Right lobe of liver (tissue), 6 donors: ENCODE measurements around the gene ADAMTS14. TPM values are rescaled to one million over a fixed set of nuclear protein-coding genes. Genes with fewer than 3 reads are reported as not detected.
A peak's percentile ranks its signal among the peaks of the same experiment; 100 is the strongest.
"Not testable (repeated sequence)": the region's sequence is repeated elsewhere in the genome, so short reads cannot be mapped to it uniquely, and the experiment has no call there.

Source experiments
- ATAC-seq, 4 donors: fragments of 200-7000 bp; cut with Tn5 transposase; one replicate each; pipeline ENCODE4 v1.9.1; 2020; ENCODE audit warnings: mild to moderate bottlenecking in 4 of 4, moderate library complexity in 4 of 4
- DNase-seq, 3 donors: peaks; one replicate each; pipeline ENCODE4 v3.0.0-alpha.2; 2020
- H3K27ac ChIP-seq, 3 donors: fragments of 200-600 bp; one replicate each; pipeline ENCODE4 v1.8.0; 2022
- H3K27me3 ChIP-seq, 2 donors: fragments of 200-600 bp; one replicate each; pipeline ENCODE4 v1.8.0; 2022
- H3K36me3 ChIP-seq, 4 donors: fragments of 200-600 bp; sonication (generic) in 1 of 4; one replicate each; pipeline versions ENCODE4 v1.5.1 to v1.8.0; 2017 to 2022; ENCODE audit warnings: control low read depth in 1 of 4
- H3K4me1 ChIP-seq, 4 donors: fragments of 200-600 bp; sonication (generic) in 1 of 4; one replicate each; pipeline versions ENCODE4 v1.5.1 to v1.8.0; 2017 to 2022; ENCODE audit warnings: control low read depth in 1 of 4
- H3K4me3 ChIP-seq, 3 donors: fragments of 200-600 bp; one replicate each; pipeline ENCODE4 v1.8.0; 2022
- H3K9me3 ChIP-seq, 4 donors: fragments of 200-600 bp; sonication (generic) in 1 of 4; one replicate each; pipeline versions ENCODE4 v1.5.1 to v1.8.0; 2017 to 2022; ENCODE audit warnings: control low read depth in 1 of 4
- CTCF ChIP-seq, 4 donors: fragments of 200-600 bp in 3 of 4; fragments of 450-650 bp in 1 of 4; IDR thresholded peaks; one replicate each; pipeline versions ENCODE4 v1.5.1 to v1.8.0; 2016 to 2022; ENCODE audit warnings: antibody characterized with exemption in 4 of 4, mild to moderate bottlenecking in 2 of 4
- POLR2A ChIP-seq: fragments of 450-650 bp; IDR thresholded peaks from one replicate; pipeline ENCODE4 v1.6.1; 2017; ENCODE audit warnings: antibody characterized with exemption, mild to moderate bottlenecking
- WGBS: methylation state at CpG from one replicate; pipeline ENCODE4 v1.1.6; 2018; ENCODE audit warnings: low coverage, low lambda C conversion rate; ENCODE audit not compliant: insufficient coverage; ENCODE audit errors: missing lambda C conversion rate; 5-methylcytosine and 5-hydroxymethylcytosine counted together
- intact Hi-C, 2 donors: fragments of 100-400 bp; cut with DNase I; formaldehyde crosslinking; loops; one replicate each; pipeline versions ENCODE4 v1.11.2 to v1.14.1; 2022
- total RNA-seq, 6 experiments: library from RNA; depleted of rRNA in 2 of 6; stranded (reverse); fragments of >200 nt in 2 of 6; fragmentation: NEBNext Ultra II Directional in 3 of 6; extraction: Animal tissue kit (Norgen Biotek cat#: 25700) in 3 of 6; gene quantifications; one replicate each; pipeline versions ENCODE4 v1.1.0 to v1.2.4, GENCODE V29; 2016 to 2023
- donor health status: DM: no; HTN: yes; CAD: no.
- donor health status: DM: no; HTN: no; CAD: no.
- donor health status: DM: no; HTN: no; CAD: no.
- donor health status: DM: no; HTN: yes; CAD: no.
- donor health status: DM: no; HTN: yes; CAD: no.

ADAMTS14 gene
- total RNA-seq, 6 experiments from 2014 or later: 0.06 to 0.18 (median 0.11) TPM

- peaks cover 0 to 14% (median 0%) of the 10 kb centered on the region in 4 donors for H3K4me1 ChIP-seq
- TF ChIP-seq CTCF (IDR thresholded peaks at IDR 0.05) (no peak), POLR2A (no peak)
- peak overlapping the region in 1 of 3 donors; percentile 47 for H3K27ac ChIP-seq
- intact Hi-C loops: loop anchor here in 1 of 2 donors (5.0 kb wide), 1 partner anchor 215 kb away; no protein-coding TSS in a partner anchor
- peak in 3 of 4 donors; percentile 24 to 70 (median 36) for ATAC-seq
- no peaks in the 10 kb centered on the region for H3K27me3 ChIP-seq
- H3K9me3 ChIP-seq: no peaks in the 10 kb centered on the region
- no peak overlapping the region for H3K4me3 ChIP-seq
- DNase-seq: no peak
- H3K36me3 ChIP-seq: no peaks in the 10 kb centered on the region
- WGBS: 91% methylated on average over 4 of the region's 7 CpGs
Measured at GRCh38 chr10:70762441-70763175, 90.3 kb downstream of the ADAMTS14 start.

- Histone ChIP-seq H3K36me3 (no peaks in the 10 kb centered on the region), H3K9me3 (no peaks in the 10 kb centered on the region), H3K27ac (no peak overlapping the region), H3K27me3 (no peaks in the 10 kb centered on the region), H3K4me3 (no peak overlapping the region), H3K4me1 (peaks cover 0 to 14% (median 0%) of the 10 kb centered on the region in 4 donors)
- no peak for TF ChIP-seq CTCF (IDR thresholded peaks at IDR 0.05)
- TF ChIP-seq POLR2A: no peak
- 40% methylated on average over 1 of the region's 3 CpGs for WGBS
- intact Hi-C loops: loop anchor here in 1 of 2 donors (5.0 kb wide), 1 partner anchor 216 kb away; no protein-coding TSS in a partner anchor
- ATAC-seq (no peak), DNase-seq (no peak)
Measured at GRCh38 chr10:70763567-70763966, 91.3 kb downstream of the ADAMTS14 start.

GRCh38 chr10:70765794-70766594 lies 93.7 kb downstream of the ADAMTS14 start:
- H3K36me3 ChIP-seq: no peaks in the 10 kb centered on the region

GRCh38 chr10:70768026-70768685 lies 95.8 kb downstream of the ADAMTS14 start:
- WGBS: 63% methylated on average over 4 of the region's 6 CpGs
- not testable (repeated sequence) for H3K9me3 ChIP-seq

More at GRCh38 chr10:70765794-70766594, 93.7 kb downstream of the ADAMTS14 start:
- H3K9me3 ChIP-seq: no peaks in the 10 kb centered on the region
- DNase-seq (peak in 1 of 3 donors; percentile 20), ATAC-seq (no peak)
- intact Hi-C loops: no loop called here
- TF ChIP-seq CTCF (IDR thresholded peaks at IDR 0.05) (no peak), POLR2A (no peak)
- WGBS: no CpG with 5 or more reads among the region's 8 CpGs
- no peak overlapping the region for H3K27ac ChIP-seq
- peaks cover 0 to 14% (median 0%) of the 10 kb centered on the region in 4 donors for H3K4me1 ChIP-seq
- H3K27me3 ChIP-seq: no peaks in the 10 kb centered on the region
- no peak overlapping the region for H3K4me3 ChIP-seq

More at GRCh38 chr10:70768026-70768685, 95.8 kb downstream of the ADAMTS14 start:
- H3K4me1 ChIP-seq, H3K4me3 ChIP-seq, H3K36me3 ChIP-seq, intact Hi-C loops, H3K27me3 ChIP-seq, ATAC-seq, H3K27ac ChIP-seq: not testable (repeated sequence)
- peak in 1 of 3 donors; percentile 35 for DNase-seq
